ENCODE data around the gene ADGRG4.
"Not testable (repeated sequence)": the region's sequence is repeated elsewhere in the genome, so short reads cannot be mapped to it uniquely, and the experiment has no call there.

The ADGRG4 gene

GRCh38 chrX:136386173-136386572, 85.4 kb downstream of the ADGRG4 start:
- DNase-seq (ENCODE audit: insufficient read length, low spot score) (no peak), FAIRE-seq (no peak)

GRCh38 chrX:136386826-136387225, 86.1 kb downstream of the ADGRG4 start:
- DNase-seq (ENCODE audit: insufficient read length, low spot score) (no peak), FAIRE-seq (no peak)

- no peak for DNase-seq (ENCODE audit: insufficient read length, low spot score)
- no peak for FAIRE-seq
These were observed 87.3 kb downstream of the ADGRG4 start for GRCh38 chrX:136387951-136388502.

GRCh38 chrX:136390921-136391320, 90.2 kb downstream of the ADGRG4 start:
- no peak for FAIRE-seq
- no peak for DNase-seq (ENCODE audit: insufficient read length, low spot score)

GRCh38 chrX:136395271-136395670, 94.5 kb downstream of the ADGRG4 start:
- FAIRE-seq = no peak
- no peak for DNase-seq (ENCODE audit: insufficient read length, low spot score)

- no peak for FAIRE-seq
- DNase-seq (ENCODE audit: insufficient read length, low spot score) = no peak
These were observed 96.2 kb downstream of the ADGRG4 start for GRCh38 chrX:136397001-136397400.

- no peak for FAIRE-seq
- DNase-seq (ENCODE audit: insufficient read length, low spot score) = no peak
These were observed 104.4 kb downstream of the ADGRG4 start for GRCh38 chrX:136405126-136405525.

- DNase-seq (ENCODE audit: insufficient read length, low spot score) = no peak
- no peak for FAIRE-seq
These were observed 117.0 kb downstream of the ADGRG4 start for GRCh38 chrX:136417806-136418205.

GRCh38 chrX:136421338-136421737, 120.6 kb downstream of the ADGRG4 start:
- DNase-seq (ENCODE audit: insufficient read length, low spot score) (no peak), FAIRE-seq (no peak)

GRCh38 chrX:136423724-136424123, 123.0 kb downstream of the ADGRG4 start:
- DNase-seq (ENCODE audit: insufficient read length, low spot score) (no peak), FAIRE-seq (no peak)

GRCh38 chrX:136425996-136426395, 125.2 kb downstream of the ADGRG4 start:
- no peak for DNase-seq (ENCODE audit: insufficient read length, low spot score)
- no peak for FAIRE-seq

GRCh38 chrX:136431625-136432024, 130.9 kb downstream of the ADGRG4 start:
- FAIRE-seq = no peak

GRCh38 chrX:136437774-136438173, 137.0 kb downstream of the ADGRG4 start:
- FAIRE-seq (no peak), DNase-seq (ENCODE audit: insufficient read length, low spot score) (no peak)

More at GRCh38 chrX:136431625-136432024, 130.9 kb downstream of the ADGRG4 start:
- no peak for DNase-seq (ENCODE audit: insufficient read length, low spot score)

GRCh38 chrX:136438192-136438591, 137.4 kb downstream of the ADGRG4 start:
- no peak for FAIRE-seq
- DNase-seq (ENCODE audit: insufficient read length, low spot score) = no peak

- FAIRE-seq; DNase-seq (ENCODE audit: insufficient read length, low spot score): not testable (repeated sequence)
These were observed 144.9 kb downstream of the ADGRG4 start for GRCh38 chrX:136445674-136446073.

GRCh38 chrX:136446208-136446607, 145.4 kb downstream of the ADGRG4 start:
- FAIRE-seq = no peak
- DNase-seq (ENCODE audit: insufficient read length, low spot score) = no peak

GRCh38 chrX:136447308-136447707, 146.5 kb downstream of the ADGRG4 start:
- FAIRE-seq (no peak), DNase-seq (ENCODE audit: insufficient read length, low spot score) (no peak)

- no peak for DNase-seq (ENCODE audit: insufficient read length, low spot score)
- no peak for FAIRE-seq
These were observed 147.2 kb downstream of the ADGRG4 start for GRCh38 chrX:136447968-136448367.

GRCh38 chrX:136450050-136450830, 149.5 kb downstream of the ADGRG4 start:
- DNase-seq (ENCODE audit: insufficient read length, low spot score) (no peak), FAIRE-seq (no peak)

GRCh38 chrX:136452614-136453013, 151.9 kb downstream of the ADGRG4 start:
- FAIRE-seq = no peak

GRCh38 chrX:136453114-136453513, 152.4 kb downstream of the ADGRG4 start:
- FAIRE-seq (no peak), DNase-seq (ENCODE audit: insufficient read length, low spot score) (no peak)

More at GRCh38 chrX:136452614-136453013, 151.9 kb downstream of the ADGRG4 start:
- DNase-seq (ENCODE audit: insufficient read length, low spot score) = no peak

- DNase-seq (ENCODE audit: insufficient read length, low spot score) (no peak), FAIRE-seq (no peak)
These were observed 153.0 kb downstream of the ADGRG4 start for GRCh38 chrX:136453771-136454170.

Measured in HTR-8/SVneo (cell line).